ENCODE results near the gene GTF2A1L. TPM values are rescaled to one million over a fixed set of nuclear protein-coding genes. Genes with fewer than 3 reads are reported as not detected.

GTF2A1L gene
- total RNA-seq, 1 donor from 2014 or later = not detected

DNA sequence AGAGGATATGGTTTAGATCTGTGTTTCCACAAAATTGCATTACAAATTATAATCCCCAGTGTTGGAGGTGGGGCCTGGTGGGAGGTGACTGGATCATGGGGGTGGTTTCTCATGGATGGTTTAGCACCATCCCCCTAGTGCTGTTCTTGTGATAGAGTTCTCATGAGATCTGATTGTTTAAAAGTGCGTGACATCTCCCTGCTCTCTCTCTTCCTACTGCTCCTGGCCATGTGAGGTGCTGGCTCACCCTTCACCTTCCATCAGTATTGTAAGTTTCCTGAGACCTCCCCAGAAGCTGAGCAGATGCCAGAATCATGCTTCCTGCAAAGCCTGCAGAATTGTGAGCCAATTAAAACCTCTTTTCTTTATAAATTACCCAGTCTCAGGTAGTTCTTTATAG is 104.7 kb downstream of the GTF2A1L start:
- Mint-ChIP-seq H3K4me1 (ENCODE audit: low read depth) (peaks cover 16% of the 10 kb centered on the region), H3K4me3 (ENCODE audit: unreplicated experiment) (no peak overlapping the region), H3K9me3 (ENCODE audit: low read depth) (no peaks in the 10 kb centered on the region)

DNA sequence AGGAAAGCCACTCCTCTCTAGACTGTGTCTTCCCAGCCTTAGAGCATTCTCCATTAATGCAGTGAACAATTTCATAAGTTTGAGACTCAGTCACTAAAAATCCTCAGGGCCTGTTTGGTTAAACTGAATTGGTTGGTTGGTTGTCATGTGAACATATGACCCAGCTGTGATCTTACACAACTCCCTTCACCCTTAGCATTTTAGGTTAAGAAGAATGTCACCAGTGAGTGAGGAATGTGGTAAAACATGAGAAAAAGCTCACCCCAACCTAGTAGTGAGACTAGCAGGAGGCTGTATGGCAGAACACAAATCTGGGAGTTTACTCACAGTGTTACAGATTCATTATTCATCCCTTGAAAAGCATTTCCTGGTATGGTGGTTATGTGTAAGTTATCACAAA is 105.5 kb downstream of the GTF2A1L start:
- Mint-ChIP-seq H3K27me3 (ENCODE audit: low read depth) (peaks cover 2% of the 10 kb centered on the region), H3K4me3 (ENCODE audit: unreplicated experiment) (no peak overlapping the region), H3K36me3 (ENCODE audit: low read depth) (no peaks in the 10 kb centered on the region), H3K9me3 (ENCODE audit: low read depth) (no peaks in the 10 kb centered on the region), H3K4me1 (ENCODE audit: low read depth) (peaks cover 13% of the 10 kb centered on the region), H3K27ac (ENCODE audit: unreplicated experiment) (no peak overlapping the region)
- no peak for DNase-seq (ENCODE audit: low spot score)
- TF ChIP-seq, protein P1, sequence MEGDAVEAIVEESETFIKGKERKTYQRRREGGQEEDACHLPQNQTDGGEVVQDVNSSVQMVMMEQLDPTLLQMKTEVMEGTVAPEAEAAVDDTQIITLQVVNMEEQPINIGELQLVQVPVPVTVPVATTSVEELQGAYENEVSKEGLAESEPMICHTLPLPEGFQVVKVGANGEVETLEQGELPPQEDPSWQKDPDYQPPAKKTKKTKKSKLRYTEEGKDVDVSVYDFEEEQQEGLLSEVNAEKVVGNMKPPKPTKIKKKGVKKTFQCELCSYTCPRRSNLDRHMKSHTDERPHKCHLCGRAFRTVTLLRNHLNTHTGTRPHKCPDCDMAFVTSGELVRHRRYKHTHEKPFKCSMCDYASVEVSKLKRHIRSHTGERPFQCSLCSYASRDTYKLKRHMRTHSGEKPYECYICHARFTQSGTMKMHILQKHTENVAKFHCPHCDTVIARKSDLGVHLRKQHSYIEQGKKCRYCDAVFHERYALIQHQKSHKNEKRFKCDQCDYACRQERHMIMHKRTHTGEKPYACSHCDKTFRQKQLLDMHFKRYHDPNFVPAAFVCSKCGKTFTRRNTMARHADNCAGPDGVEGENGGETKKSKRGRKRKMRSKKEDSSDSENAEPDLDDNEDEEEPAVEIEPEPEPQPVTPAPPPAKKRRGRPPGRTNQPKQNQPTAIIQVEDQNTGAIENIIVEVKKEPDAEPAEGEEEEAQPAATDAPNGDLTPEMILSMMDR (IDR thresholded peaks at IDR 0.05) = no peak

More for the DNA sequence above, 104.7 kb downstream of the GTF2A1L start:
- Mint-ChIP-seq H3K27ac (ENCODE audit: unreplicated experiment) (no peak overlapping the region), H3K27me3 (ENCODE audit: low read depth) (peaks cover 2% of the 10 kb centered on the region), H3K36me3 (ENCODE audit: low read depth) (no peaks in the 10 kb centered on the region)
- TF ChIP-seq, protein P1 (IDR thresholded peaks at IDR 0.05) = no peak
- no peak for DNase-seq (ENCODE audit: low spot score)

GRCh38 chr2:48724278-48724677 is 106.6 kb downstream of the GTF2A1L start:
- Mint-ChIP-seq H3K27me3 (ENCODE audit: low read depth) (peaks cover 2% of the 10 kb centered on the region), H3K36me3 (ENCODE audit: low read depth) (no peaks in the 10 kb centered on the region), H3K27ac (ENCODE audit: unreplicated experiment) (no peak overlapping the region), H3K4me1 (ENCODE audit: low read depth) (peaks cover 21% of the 10 kb centered on the region), H3K4me3 (ENCODE audit: unreplicated experiment) (no peak overlapping the region), H3K9me3 (ENCODE audit: low read depth) (no peaks in the 10 kb centered on the region)
- no peak for DNase-seq (ENCODE audit: low spot score)
- TF ChIP-seq, protein P1 (IDR thresholded peaks at IDR 0.05) = no peak

GRCh38 chr2:48725696-48726494 is 108.2 kb downstream of the GTF2A1L start:
- Mint-ChIP-seq H3K4me1 (ENCODE audit: low read depth) (peaks cover 15% of the 10 kb centered on the region), H3K27me3 (ENCODE audit: low read depth) (no peaks in the 10 kb centered on the region), H3K27ac (ENCODE audit: unreplicated experiment) (no peak overlapping the region), H3K4me3 (ENCODE audit: unreplicated experiment) (no peak overlapping the region), H3K36me3 (ENCODE audit: low read depth) (no peaks in the 10 kb centered on the region), H3K9me3 (ENCODE audit: low read depth) (no peaks in the 10 kb centered on the region)
- no peak for DNase-seq (ENCODE audit: low spot score)
- TF ChIP-seq, protein P1 (IDR thresholded peaks at IDR 0.05) = no peak

GRCh38 chr2:48727560-48727959 is 109.9 kb downstream of the GTF2A1L start:
- Mint-ChIP-seq H3K27ac (ENCODE audit: unreplicated experiment) (no peak overlapping the region), H3K4me3 (ENCODE audit: unreplicated experiment) (no peak overlapping the region), H3K27me3 (ENCODE audit: low read depth) (peaks cover 3% of the 10 kb centered on the region), H3K4me1 (ENCODE audit: low read depth) (peaks cover 15% of the 10 kb centered on the region), H3K9me3 (ENCODE audit: low read depth) (no peaks in the 10 kb centered on the region), H3K36me3 (ENCODE audit: low read depth) (no peaks in the 10 kb centered on the region)
- TF ChIP-seq, protein P1 (IDR thresholded peaks at IDR 0.05) = peak; percentile 78
- DNase-seq (ENCODE audit: low spot score) = no peak
